Ramos (cell line): ENCODE results near the gene SRI.
"Not testable (repeated sequence)": the region's sequence is repeated elsewhere in the genome, so short reads cannot be mapped to it uniquely, and the experiment has no call there.

Experiments
- in situ Hi-C: fragments of 300-500 bp; cut with MboI; formaldehyde crosslinking; loops from one replicate; pipeline ENCODE4 v1.14.3; 2022; ENCODE audit warnings: low sequenced_read_pairs; ENCODE audit not compliant: unreplicated experiment

The SRI gene

DNA sequence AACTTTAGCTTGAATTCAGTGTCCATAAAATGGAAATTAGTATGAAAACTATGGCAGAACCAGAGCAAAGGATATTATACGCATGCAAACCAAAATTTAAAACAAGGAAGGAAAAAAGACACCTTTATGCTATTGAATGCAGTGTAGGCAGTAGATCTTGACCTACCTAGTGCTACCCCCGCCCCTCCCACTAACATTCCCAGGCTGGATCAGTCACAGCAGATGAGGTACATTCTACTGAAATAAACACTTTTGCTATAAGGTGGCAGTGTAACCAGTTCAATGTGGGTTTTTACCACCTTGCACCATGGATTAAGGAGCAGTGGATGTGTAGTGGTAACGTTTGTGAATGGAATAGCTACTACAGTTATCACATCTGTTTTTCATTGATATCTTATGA, 27.9 kb downstream of the SRI start:
- in situ Hi-C loops = no loop called here

DNA sequence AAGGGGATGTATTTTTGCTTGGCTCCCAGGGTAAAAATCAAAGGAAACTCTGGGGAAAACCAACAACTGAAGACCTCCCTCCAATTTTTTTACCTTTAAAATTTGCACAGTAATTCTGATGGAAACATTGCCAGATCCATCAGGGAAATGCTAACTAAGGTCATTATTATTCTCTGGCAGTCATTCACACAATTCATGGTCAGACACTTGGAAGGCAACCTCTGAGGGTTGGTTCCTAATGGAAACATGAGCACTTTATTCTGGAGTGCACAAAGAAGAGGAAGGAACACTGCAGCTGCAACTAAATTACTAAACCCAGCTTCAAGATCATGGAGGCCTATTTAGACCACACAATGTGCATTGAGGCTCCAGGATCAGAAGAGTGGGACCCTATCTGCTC, 34.2 kb downstream of the SRI start:
- in situ Hi-C loops = no loop called here

DNA sequence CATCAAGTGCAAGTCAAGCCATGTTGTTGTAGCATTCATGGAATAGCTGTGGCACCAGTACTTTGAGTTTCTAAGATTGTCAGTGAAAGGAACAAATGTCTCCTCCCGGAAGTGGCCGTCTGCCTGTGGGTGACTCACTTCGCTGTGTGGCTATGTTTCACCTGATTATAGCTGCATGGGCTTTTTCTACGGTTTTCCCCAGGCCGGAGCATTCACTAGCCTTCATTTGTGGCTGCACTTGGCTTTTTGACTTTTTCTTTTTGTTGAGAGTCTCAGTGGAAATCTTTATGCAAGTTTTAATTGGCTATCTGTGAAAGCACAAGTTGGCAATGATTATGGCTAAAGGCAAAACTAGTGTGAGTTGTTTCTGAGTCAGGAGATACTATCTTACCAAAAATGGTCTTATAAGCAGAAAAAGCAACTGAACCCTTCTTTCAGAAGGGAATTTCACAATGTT, 35.0 kb downstream of the SRI start:
- in situ Hi-C loops = no loop called here

DNA sequence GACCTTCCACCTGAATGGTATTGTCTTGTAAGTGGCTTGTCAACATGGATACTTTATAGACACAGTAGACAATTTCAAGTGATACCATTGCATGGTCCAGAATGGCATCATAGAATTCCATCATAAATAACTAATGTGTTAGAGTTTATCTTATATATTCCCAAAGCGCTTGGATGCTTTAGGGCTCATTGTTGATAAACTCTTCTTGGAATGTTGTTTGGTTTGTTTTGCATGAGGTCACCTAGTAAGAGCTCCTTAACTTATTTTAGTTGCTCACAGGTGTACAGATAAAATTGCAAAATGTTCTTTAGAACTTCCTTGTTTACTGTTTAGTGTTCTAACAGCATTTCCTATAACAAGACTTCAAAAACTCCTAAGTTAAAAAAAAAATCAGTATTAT, 36.8 kb downstream of the SRI start:
- in situ Hi-C loops = no loop called here

DNA sequence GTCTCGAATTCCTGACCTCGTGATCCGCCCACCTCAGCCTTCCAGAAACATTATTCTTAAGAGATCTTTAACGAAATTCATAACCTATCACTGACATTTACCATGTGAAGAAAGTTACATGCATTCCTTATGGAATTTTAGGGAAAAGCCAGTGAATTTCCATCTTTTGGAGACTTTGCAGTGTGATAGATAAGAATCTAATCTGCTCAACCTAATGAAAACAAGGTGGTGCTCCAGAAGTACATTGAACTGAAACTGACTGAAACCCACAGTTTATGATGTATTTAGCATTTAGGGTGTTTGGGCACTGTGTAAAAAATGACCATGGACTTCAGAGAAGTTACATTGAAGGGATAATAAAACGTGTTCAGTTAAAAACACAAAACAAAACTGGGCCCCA, 43.6 kb downstream of the SRI start:
- in situ Hi-C loops = no loop called here

DNA sequence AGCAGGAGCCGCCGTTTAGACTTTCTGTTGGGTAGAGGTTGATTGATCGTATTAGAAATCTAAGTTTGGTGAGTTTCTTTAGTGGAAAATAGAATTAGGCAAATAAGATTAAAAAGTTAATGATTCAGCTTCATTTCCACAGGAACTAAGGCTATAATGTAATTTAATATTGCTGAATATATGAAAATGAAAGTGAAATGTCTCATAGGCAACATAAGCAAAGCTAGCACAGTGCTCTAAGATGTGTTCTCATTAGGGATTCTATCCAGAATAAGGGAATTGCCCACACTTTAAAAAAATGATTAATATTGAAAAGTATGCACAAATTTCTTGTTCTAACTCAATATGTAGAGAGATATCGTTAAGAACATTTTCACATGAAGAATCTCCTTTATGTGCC, 47.0 kb downstream of the SRI start:
- in situ Hi-C loops = no loop called here

DNA sequence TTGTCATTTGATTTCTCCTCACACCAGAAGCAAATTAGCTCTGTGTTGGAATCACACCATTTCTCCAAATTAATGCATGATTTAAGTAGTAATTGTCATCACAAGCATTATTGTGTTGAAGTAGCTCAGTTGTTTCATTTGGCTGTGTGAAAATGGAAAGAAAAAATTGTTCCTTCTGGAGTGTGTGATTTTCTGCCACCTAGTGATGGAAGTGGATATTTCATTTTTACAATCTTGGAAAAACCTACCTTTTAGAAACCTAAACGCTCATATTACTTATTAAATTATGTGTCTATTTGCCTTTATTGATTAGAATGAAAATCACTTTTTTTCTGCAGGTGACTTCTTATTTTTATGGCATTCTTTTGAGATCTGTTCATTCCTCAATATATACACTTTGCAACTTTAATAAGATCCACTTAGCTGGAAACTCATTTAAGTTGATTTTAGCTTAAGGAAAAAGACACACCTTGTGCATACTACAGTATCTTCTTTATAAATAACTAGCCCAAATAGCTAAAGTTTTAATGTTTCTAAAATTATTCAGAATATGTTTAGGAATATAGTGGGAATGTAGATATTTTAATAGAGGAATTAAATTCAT, 50.0 kb downstream of the SRI start:
- in situ Hi-C loops = no loop called here

DNA sequence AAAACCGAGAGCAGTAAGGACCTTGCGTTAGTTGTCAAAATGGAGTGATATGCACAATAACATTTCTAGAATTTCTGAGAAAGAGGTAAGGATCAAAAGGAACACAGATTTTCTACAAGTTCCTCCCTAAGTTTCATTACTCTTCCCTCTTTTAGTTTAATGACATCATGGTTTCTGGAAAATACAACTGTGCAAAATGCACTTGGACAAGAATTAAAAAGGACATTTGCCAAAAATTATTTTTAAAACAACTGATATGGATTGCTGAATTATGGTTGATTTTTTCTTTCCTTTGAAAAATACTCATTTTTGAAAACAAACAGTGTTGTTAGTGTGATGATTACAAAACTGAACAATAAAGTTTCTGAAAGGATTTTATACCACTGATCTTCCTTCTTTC, 52.1 kb downstream of the SRI start:
- in situ Hi-C loops = no loop called here

DNA sequence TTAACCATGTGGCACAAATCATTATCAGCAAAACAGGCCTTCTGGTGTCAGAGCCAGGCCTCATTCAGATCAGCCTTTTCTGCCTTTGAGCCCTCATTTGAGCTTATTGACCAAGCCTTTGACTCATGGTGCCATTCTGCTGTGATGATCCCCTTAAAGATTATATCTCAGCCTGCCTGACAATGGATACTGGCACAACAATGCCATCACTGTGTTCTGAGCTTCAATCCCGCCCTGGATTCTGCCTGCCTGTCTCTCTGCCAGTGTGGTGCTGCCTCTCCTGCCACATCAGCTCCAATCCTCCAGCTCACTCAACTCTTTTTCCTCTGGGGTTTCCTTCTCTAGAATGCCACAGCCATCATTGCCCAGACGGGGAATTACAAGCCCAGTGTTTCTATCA, 52.6 kb downstream of the SRI start:
- in situ Hi-C loops = no loop called here

DNA sequence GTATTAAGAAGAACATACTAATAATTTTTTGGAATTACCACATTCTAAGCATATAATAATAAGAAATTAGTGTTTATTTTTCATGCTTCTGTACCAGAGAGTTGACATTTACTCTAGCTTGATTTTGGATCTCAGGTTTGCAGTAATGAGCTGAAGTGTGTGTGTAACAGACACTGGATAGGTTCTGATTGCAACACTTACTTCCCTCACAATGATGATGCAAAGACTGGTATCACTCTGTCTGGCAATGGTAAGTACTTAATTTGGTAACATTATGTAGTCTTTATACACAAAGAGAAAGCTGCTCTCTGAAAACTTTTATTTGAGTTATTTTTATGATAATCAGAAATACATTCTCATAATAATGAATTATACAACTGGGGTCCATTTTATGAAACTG, 54.1 kb downstream of the SRI start:
- in situ Hi-C loops = no loop called here

DNA sequence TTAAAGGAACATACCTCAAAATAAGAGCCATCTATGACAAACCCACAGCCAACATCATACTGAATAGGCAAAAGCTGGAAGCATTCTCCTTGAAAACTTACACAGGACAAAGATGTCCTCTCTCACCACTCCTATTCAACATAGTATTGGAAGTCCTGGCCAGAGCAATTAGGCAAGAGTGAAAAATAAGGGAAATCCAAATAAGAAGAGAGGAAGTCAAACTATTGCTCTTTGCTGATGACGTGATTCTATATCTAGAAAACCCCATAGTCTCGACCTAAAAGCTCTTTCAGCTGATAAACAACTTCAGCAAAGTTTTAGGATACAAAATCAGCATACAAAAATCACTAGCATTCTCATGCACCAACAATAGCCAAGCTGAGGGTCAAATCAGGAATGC, 60.1 kb downstream of the SRI start:
- in situ Hi-C loops = not testable (repeated sequence)

DNA sequence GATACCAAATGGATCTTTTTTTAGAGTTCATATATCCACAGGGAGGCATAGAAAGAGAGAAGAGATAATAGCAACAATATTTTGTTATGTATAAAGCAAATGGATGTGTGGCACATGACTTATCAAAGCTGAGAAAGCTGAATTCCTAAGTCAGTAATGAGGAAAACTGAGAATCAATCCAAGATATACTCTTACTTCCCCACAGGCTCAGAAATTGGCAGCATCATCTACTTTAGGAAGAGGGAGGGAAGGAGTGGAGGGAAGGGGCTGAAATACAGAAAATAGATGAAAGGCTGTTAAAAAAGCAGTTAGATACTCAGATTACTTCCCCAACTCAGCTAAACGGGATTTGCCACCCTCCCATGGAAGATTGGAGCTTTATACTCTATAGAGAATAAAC, 63.5 kb downstream of the SRI start:
- in situ Hi-C loops = no loop called here

DNA sequence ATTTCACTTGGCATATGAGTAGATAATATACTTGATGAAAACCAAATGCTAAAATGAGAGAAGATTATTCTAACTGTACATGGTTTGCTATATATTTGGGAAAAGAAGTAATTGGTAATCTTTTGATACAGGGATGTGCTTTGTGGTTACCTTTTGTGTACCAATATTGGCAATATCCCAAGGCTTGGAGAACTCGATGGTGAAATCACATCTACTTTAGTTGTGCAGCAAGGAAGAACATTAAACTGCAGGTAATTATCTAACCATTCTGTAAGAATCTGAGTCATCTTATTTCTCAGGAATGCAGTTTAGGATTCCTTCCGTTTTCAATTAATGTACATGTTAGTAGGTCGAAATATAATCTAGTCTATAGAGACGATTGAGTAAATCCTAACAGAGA, 64.1 kb downstream of the SRI start:
- in situ Hi-C loops = no loop called here
